HG02678 (cell line): ENCODE results near the gene GAB2.
A peak's percentile ranks its signal among the peaks of the same experiment; 100 is the strongest.
"Not testable (repeated sequence)": the region's sequence is repeated elsewhere in the genome, so short reads cannot be mapped to it uniquely, and the experiment has no call there.

Experiments used
- ATAC-seq: cut with Tn5 transposase; IDR thresholded peaks from one replicate; pipeline ENCODE4 v1.9.1; 2021; ENCODE audit warnings: mild to moderate bottlenecking, moderate library complexity; ENCODE audit not compliant: unreplicated experiment

GAB2 gene

DNA sequence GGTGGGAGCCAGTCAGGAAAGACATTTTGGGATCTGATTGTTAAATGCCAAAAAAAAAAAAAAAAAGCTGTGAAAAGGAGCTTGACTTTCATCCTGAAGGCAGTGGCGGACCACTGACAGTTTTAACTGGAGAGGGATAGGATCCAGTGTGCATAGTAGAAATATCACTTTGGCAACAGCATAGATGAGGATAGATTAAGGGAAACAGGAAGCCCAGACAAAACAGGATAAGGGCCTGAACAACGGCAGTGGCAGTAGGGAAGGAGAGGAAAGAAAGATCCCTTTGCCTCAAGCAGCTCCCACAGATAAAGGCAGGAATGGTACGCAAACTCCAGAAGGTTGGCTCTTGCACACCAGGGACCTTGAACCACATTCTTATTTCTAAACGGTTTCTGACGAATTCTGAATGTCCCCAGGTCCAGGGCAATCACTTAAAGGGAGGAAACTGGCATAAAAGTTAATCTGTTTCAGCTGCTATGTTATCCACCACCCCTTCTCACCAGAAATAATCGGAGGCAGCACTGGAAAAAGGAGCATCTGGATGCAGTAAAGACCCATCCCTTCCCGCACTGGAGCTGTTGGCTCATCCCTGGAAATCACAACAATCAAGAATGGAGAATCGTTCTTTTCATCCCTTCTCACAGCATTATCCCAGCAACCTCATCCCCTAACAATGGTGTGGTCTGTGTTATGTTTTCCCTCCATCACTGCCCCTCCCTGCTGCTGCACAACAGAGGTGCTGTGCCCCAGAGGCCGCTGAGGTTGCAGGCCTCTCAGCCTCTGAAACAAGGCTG lies 99.1 kb downstream of the GAB2 start:
- ATAC-seq = no peak

DNA sequence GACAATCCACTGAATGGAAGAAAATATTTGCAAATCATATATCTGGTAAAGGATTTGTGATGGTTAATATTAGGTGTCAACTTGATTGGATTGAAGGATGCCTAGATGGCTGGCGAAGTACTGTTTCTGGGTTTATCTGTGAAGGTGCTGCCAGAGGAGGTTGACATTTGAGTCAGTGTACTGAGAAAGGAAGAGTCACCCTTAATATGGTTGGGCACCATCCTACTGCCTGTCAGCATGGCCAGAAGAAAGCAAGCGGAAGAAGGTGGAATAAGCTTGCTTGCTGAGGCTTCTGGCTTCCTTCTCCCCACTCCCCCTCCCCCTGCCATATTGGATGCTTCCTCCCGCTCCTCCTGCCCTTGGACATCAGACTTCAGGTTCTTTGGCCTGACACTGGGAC lies 101.9 kb downstream of the GAB2 start:
- ATAC-seq = no peak

DNA sequence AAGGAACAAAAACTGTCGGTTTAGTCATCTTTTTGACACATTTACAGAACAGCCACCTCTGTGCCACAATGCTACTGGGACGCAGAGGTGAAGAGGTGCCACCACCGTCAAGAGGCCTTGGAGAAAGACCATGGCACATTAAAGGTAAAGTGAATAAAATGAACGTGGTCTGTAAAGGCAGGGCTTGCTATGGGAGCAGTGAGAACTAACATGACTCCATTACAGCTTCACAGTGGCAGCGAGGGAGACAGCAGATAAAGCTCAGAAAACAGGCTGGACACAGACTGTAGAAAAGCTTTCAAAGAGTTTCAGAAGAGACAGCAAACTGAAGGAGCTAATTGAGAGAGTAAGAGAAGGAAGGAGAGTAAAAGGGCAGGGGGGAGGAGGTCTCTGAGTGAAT lies 102.9 kb downstream of the GAB2 start:
- ATAC-seq = no peak

DNA sequence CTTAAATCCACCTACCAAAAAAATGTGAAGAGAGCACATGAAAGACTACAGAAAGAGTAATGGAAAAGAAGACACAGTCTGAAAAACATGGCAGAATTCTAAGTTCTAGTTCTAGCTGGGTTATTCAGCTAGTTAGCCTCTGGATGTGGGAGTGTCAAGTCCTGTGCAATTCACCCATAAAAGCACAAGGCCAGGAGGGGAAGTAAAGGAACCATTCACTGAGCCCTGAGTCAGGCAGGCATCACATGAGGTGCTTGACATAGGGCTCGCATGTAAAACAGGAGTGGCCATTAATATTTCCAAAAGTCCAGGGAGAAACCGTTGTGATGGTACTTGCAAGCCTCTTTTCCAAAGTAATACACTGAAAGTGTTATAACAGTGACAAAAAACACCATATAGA lies 103.7 kb downstream of the GAB2 start:
- ATAC-seq = no peak

DNA sequence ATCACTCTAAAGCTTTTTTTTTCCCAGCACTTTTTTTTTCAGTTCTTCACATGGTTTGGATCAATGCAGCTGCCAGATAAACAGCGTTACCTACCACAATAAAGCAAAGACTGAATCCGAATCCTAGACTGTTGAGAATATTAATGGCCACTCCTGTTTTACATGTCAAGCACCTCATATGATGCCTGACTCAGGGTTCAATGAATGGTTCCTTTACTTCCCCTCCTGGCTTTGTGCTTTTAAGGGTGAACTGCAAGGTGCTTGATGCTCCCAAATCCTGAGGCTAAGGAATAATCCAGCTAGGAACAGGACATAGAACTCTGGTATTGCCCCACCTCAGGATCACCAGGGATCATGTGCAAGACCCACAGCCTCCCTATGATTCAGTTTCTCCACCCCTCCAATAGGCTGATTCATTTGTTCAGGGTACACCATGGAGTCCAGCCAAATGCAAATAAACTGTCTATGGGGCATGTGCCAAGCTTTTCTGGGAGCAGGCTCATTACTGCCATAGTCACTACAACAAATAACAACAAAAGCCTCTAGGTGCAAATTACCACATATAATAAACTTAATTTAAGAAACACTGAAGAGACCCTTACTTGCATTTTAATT lies 104.3 kb downstream of the GAB2 start:
- ATAC-seq = no peak

DNA sequence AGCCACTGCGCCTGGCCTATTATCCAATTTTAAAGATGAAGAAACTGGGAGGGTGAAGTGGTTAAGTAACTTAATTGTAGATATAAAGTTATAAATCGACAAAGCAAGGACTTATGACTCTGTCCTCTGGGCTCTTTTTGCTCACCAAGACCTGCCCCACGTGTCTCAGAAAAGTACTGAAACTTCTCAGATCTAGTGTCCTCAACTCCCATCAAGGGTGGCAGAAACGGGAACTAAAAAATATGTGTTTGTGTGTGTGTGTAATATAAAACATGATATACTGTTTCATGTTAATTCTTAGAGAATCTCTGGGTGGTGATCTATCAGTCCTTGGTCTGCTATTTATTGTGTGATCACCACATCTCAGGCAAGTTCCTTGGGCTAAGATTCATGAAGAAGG lies 104.9 kb downstream of the GAB2 start:
- peak; percentile 39 for ATAC-seq

DNA sequence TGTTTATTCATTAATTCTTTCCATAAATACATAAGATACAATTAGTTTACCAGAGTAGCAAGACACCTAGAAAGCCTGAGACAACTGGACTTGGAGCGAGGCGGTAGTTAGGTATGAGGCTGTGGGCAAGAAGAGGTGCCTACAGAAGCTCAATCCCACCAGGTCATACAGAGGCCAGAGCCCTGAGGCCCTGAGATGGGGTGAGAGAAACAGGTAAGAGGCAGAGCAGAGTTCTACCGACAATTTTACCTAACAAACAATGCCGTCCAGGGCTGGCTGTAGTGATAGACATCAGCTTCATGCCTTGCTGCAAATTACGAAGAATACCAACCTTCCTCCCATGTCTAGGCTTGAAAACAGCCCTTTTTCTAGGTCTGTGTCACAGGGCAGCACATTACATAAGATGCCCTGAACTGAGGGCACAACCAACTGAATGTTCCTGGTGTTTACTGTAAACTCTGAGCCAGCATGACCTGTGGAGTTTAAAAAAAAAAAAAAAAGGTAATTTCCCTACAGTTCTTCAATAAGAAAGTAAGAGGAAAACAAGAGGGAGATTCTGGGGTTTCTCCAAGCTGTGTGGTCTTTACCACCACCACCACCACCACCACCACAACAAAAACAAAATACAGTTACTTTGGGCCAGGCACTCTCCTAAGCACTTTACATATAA lies 105.8 kb downstream of the GAB2 start:
- ATAC-seq = no peak

DNA sequence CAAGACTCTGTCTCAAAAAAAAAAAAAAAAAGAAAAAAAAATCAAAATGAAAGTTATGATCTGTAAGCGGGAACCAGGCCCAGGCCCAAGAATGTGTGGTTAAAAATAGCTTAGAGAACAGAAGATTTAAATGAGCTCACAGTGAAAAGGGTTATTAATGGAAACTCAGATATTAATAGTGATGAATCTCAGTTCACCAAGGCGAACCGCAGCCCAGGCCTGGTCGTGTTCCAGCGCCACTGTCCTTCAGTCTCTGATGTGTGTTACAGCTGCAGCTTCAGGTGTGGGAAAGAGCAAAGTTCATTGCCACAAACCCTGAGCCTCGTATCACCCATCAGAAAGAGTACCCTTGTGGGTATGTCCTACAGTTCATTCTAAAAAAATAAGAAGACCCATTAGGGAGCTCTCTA lies 107.1 kb downstream of the GAB2 start:
- ATAC-seq = peak; percentile 88

DNA sequence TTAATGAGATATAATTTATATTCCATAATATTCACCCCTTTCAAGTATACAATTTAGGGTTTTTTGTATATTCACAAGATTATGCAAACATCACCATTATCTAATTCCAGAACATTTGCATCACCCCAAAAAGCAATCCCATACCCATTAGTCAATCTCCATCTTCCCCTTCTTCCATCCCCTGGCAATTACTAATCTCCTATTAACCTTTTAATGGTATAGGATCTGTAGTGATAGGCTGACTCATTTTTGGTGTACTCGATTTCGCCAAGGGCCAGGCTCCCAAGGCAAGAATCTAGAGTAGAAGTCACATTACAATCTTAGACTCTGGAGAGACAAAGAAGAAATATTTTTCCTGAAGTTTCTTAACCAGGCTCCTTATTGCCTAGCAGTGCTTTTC lies 113.4 kb downstream of the GAB2 start:
- no peak for ATAC-seq

DNA sequence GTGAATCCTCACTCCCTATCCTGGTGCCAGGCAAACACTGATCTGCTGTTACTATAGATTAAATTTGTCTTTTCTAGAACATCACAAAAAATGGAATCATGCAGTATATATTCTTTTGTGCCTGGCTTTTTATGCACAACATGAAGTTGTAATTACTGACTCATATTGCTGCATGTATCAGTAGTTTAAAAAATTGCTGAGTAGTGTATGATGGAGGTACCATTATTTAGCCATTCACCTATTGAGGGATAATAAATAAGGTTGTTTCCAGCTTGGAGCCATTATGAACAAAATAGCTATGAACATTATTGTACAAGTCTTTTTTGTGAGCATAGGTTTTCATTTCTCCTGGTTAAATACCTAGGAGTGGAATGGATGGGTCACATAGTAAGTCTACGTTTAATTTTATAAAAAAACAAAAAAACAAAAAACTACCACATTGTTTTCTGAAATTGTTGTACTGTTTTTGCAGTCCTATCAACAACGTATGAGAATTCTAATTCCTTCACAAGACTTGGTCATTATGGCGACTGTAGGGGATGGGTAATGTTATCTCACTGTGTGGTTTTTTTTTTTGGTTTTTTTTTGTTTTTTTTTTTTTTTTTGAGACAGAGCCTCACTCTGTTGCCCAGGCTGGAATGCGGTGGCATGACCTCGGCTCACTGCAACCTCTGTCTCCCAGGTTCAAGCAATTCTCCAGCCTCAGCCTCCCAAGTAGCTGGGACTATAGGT lies 117.3 kb downstream of the GAB2 start:
- ATAC-seq = no peak

DNA sequence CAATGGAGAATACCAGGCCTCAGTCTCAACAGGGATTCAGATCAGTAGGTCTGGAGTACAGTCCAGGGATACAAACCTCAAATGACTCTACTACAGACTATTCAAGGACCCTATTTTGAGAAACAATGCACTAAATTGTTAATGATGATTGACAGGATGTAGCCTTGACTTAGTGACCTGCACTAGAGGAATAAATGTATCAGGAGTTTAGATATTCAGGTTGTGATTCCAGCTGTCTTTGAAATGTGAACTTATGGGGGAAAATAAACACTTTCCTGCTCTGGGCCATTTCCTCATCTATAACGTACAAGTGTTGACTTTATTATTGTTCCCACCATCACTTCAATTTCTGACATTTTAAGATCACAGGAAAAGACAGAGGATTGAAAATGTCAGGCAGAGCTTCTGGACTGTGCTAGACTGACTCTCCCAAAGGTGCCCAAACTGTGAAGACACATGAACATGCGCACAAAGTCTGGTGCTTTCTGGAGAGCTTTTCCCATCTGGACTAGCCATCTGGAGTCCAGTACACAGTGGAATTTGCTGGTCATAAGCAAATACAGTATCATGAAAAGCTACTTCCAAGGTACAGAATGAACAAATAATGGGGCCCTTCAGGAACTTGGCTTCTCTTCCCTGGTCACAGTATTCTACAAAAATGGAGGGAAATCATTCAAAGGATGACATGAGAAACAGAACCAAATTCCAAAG lies 118.5 kb downstream of the GAB2 start:
- ATAC-seq = no peak

DNA sequence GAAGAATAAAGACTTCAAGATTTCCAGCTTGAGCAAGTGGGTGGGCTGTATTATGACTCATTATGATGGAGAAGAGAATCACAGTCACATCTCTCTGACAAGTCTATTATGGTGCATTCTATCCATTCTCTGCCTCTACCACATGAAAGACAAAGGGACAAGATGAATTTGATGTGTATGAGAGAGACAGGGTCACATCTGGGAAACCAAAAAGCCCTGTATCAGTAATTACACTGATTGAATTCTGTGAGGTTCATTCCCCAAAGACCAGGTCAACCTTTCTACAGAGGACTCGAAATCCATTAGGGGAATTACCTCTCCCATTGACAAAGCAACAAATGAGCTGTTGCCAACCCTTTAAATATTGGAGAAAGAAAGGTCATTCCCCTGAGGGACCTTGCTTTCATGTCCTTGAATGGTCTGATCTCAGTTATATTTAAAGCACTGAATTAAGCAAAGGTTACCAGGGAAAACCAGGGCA lies 119.3 kb downstream of the GAB2 start:
- no peak for ATAC-seq

DNA sequence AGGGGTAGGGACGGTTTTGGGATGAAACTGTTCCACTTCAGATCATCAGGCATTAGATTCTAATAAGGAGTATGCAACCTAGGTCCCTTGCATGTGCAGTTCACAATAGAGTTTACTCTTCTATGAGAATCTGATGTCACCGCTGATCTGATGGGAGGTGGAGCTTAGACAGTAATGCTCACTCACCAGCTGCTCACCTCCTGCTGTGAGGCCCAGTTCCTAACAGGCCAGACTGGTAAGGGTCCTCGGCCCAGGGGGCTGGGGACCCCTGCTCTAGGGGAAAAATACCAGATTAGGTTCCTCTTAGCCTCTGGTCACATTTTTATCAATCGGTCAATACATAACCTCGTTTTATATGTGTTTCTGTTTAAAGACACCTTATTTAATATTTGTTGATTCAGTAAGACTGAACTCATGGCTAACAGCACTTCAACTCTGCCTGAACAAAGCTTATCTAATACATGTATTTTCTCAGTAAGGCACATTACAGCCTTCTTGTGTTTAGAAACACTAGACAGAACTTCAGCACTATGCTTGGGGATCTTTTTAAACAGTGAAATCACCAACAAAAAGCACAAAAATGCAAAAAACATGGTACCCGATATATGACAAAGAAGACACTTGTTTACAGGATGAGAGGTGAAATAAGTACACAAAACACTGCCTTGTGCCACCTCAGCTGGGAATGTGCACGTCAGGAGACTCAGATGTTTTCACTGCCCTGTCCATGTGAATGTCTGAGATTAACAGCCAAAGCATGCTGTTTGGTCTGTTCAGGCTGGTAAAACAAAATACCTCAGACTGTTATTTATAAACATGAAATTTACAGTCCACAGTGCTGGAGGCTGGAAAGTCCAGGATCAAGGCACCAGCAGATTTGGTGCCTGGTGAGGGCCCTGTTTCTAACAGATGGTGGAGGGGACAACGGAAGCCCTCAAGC lies 121.4 kb downstream of the GAB2 start:
- no peak for ATAC-seq

DNA sequence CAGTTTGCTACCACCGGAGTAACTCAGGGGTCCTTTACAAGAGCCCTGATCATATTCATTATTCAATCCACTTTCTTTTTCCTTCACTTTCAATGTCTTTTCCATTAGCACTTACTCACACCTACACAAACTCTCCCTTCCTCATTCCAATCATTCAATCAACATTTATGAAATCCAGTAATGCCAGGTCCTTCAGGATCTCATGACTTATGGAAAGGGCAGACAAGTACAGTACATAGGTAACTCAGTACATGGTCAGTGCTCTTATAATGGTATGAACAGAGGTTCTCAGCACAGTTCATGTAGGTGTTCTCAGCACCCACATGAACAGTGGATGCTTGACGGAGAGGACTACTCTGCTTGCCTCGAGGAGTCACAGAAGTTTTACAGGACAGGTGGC lies 122.3 kb downstream of the GAB2 start:
- ATAC-seq = no peak

DNA sequence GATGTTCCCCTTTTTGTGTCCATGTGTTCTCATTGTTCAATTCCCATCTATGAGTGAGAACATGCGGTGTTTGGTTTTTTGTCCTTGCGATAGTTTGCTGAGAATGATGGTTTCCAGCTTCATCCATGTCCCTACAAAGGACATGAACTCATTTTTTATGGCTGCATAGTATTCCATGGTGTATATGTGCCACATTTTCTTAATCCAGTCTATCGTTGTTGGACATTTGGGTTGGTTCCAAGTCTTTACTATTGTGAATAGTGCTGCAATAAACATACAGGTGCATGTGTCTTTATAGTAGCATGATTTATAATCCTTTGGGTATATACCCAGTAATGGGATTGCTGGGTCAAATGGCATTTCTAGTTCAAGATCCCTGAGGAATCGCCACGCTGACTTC lies 123.5 kb downstream of the GAB2 start:
- ATAC-seq = not testable (repeated sequence)

DNA sequence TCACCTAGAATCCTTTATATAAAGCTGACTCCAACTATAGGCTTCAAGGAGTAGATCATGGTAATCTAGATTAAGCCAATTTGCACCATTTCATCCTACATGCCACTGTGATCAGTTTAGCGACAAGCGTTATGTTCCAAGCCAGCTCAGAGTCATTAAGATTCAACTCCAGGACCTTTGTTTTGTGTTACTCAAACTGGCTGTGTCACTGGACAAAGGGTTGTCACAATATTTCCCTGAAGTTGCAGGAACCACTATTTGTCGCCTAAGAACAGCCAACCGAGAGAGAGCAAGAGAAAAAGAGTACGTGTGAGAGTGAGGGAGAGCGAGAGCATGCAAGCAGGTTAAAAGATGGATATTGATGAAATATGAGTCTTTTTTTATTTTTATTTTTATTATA lies 124.1 kb downstream of the GAB2 start:
- ATAC-seq = no peak

DNA sequence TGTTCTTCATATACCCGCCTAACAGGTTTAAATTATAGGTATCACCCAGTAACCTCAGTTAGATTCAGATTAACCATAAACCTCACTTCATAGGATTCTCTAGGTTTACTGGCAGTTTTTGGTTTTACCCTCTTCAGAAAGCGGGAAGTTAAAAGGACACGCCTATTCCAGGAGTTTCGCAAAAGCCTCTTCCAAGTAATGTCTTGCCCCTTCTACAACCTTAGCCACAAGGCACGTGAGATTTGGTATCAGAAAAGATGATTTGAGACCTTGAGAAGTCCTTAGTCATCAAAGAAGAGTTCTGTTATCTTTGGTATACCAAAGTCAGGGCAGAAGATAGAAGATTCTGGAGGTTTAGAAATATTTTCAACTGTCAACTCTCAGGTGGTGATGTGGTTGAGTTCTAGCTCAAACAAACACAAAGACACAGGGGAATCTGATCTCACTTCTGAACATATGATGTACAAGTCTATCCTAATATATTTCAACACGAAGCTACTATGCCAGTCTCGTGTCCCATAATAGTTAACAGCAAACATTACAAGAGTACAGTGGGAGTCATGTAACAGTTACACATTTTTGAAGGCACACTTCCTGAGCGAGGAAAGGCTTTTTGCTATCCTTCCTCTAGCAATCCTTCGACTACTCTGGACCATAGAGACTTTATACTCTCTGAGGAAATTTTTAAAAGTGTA lies 125.4 kb downstream of the GAB2 start:
- ATAC-seq = no peak

DNA sequence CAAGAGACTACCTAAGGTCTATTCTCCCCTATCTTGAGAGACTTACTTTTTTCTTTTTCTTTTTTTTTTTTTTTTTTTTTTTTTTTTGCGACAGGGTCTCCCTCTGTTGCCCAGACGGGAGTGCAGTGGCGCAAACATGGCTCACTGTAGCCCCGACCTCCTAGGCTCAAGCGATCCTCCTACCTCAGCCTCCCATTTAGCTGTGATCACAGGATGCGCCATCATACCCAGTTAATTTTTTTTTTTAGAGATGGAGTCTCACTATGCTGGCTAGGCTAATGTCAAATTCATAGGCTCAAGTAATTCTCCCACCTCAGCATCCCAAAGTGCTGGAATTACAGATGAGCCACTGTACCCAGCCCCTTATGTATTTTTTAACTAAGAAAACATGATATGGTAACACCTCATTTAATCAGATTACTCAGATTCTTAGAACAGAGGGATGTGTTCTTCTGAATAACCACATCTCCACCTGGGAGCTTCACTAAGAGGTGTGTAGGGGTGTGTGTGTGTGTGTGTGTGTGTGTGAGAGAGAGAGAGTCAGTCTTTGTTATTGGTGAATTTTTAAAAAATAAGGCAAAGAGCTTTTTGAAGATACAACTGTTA lies 126.0 kb downstream of the GAB2 start:
- no peak for ATAC-seq
